ENCODE measurements around the gene CEACAM20. TPM values are rescaled to one million over a fixed set of nuclear protein-coding genes. Genes with fewer than 3 reads are reported as not detected.

The CEACAM20 gene
- total RNA-seq, 1 experiment from 2014 or later, result not detected

DNA sequence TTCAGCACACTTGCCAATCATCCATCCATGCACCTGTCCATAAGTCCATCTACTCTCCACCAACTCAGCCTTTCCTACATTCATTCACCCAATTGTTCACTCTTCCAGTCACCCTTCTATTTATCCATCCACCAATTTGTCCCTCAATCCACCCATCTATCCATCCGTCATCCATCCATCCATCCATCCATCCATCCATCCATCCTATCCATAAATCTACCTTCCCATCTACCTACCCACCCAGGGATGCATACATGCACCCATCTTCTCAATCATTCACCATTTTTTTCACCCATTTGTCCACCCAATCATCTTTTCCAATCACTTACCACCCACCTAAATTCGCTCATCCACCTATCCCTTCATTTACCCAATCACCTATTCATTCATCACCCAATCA lies 14.6 kb upstream of the CEACAM20 start:
- no peaks in the 10 kb centered on the region for H3K9me2 ChIP-seq (ENCODE audit: insufficient read depth)
- H3K4me1 ChIP-seq (ENCODE audit: control insufficient read depth in 1 of 2, insufficient read depth in 2 of 2, low read length in 2 of 2), result no peaks in the 10 kb centered on the region
- no peak for DNase-seq (ENCODE audit: low read depth, low spot score)
- no peaks in the 10 kb centered on the region for H3K27me3 ChIP-seq (ENCODE audit: insufficient read depth, low read length)
- ATAC-seq, result no peak
- RAD21 ChIA-PET (ENCODE audit: low non-redundant PET in 1 of 2, low total read pairs in 2 of 2, uncharacterized antibody in 2 of 2, unreplicated experiment in 2 of 2), result no interaction called here
- H3K36me3 ChIP-seq (ENCODE audit: control insufficient read depth in 1 of 2, insufficient read depth in 2 of 2, low read length in 2 of 2), result no peaks in the 10 kb centered on the region
- no TSS peak for BruUV-seq (replicated peaks)
- CTCF ChIA-PET, result no interaction called here
- H3K4me2 ChIP-seq (ENCODE audit: low read length), result no peak overlapping the region
- no peak overlapping the region for H3K27ac ChIP-seq (ENCODE audit: low read depth, low read length)
- POLR2A ChIA-PET, result no interaction called here
- H3K79me2 ChIP-seq (ENCODE audit: insufficient read depth, low read length), result no peaks in the 10 kb centered on the region
- no peak overlapping the region for H3K4me3 ChIP-seq (replicated peaks in 1 of 2; ENCODE audit: low read depth in 1 of 2, low read length in 2 of 2)
- intact Hi-C loops (cut with micrococcal nuclease), result no loop called here
- no peak overlapping the region for H3K9ac ChIP-seq (ENCODE audit: low read length)
- TF ChIP-seq, protein P1, sequence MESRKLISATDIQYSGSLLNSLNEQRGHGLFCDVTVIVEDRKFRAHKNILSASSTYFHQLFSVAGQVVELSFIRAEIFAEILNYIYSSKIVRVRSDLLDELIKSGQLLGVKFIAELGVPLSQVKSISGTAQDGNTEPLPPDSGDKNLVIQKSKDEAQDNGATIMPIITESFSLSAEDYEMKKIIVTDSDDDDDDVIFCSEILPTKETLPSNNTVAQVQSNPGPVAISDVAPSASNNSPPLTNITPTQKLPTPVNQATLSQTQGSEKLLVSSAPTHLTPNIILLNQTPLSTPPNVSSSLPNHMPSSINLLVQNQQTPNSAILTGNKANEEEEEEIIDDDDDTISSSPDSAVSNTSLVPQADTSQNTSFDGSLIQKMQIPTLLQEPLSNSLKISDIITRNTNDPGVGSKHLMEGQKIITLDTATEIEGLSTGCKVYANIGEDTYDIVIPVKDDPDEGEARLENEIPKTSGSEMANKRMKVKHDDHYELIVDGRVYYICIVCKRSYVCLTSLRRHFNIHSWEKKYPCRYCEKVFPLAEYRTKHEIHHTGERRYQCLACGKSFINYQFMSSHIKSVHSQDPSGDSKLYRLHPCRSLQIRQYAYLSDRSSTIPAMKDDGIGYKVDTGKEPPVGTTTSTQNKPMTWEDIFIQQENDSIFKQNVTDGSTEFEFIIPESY (IDR thresholded peaks at IDR 0.05; ENCODE audit: extremely low read depth, insufficient replicate concordance, low read length), result no peak
- TF ChIP-seq CTCF (IDR thresholded peaks at IDR 0.05 in 2 of 3, conservative IDR thresholded peaks at IDR 0.05 in 1 of 3; ENCODE audit: borderline replicate concordance in 1 of 3, insufficient read depth in 1 of 3, low read depth in 2 of 3, low read length in 2 of 3), result no peak
- TF ChIP-seq RAD21 (IDR thresholded peaks at IDR 0.05; ENCODE audit: low read depth), result no peak
- no peak for TF ChIP-seq SP1 (IDR thresholded peaks at IDR 0.05; ENCODE audit: low read depth)
- no peak for TF ChIP-seq SRF (IDR thresholded peaks at IDR 0.05; ENCODE audit: low read depth)
- no peak for TF ChIP-seq JUND (IDR thresholded peaks at IDR 0.05)
- no peak for TF ChIP-seq EZH2phosphoT487 (IDR thresholded peaks at IDR 0.05; ENCODE audit: borderline replicate concordance)
- H4K20me1 ChIP-seq (ENCODE audit: insufficient read depth), result no peaks in the 10 kb centered on the region
- H3K9me3 ChIP-seq (ENCODE audit: control insufficient read depth in 1 of 2, insufficient read depth in 1 of 2, low read depth in 1 of 2, low read length in 2 of 2), result no peaks in the 10 kb centered on the region
- no peak overlapping the region for H2AFZ ChIP-seq (ENCODE audit: low read depth, low read length, poor library complexity, severe bottlenecking)
